GM18909 (cell line): Measurements from ENCODE around the gene PRDM15.

ENCODE experiments used
- ATAC-seq: cut with Tn5 transposase; IDR thresholded peaks from one replicate; pipeline ENCODE4 v1.9.1; 2021; ENCODE audit warnings: mild to moderate bottlenecking; ENCODE audit not compliant: unreplicated experiment, poor library complexity

Gene PRDM15

GRCh38 chr21:41865002-41865777 is 14.0 kb downstream of the PRDM15 start:
- ATAC-seq = peak; percentile 65

- no peak for ATAC-seq
Measured at GRCh38 chr21:41864311-41865001, 14.7 kb downstream of the PRDM15 start.

GRCh38 chr21:41863439-41863740 is 15.8 kb downstream of the PRDM15 start:
- ATAC-seq = no peak

- ATAC-seq = no peak
Measured at GRCh38 chr21:41861987-41862386, 17.2 kb downstream of the PRDM15 start.

GRCh38 chr21:41861255-41861654 is 17.9 kb downstream of the PRDM15 start:
- ATAC-seq = no peak

- no peak for ATAC-seq
Measured at GRCh38 chr21:41859297-41859980, 19.7 kb downstream of the PRDM15 start.

- no peak for ATAC-seq
Measured at GRCh38 chr21:41858466-41859296, 20.5 kb downstream of the PRDM15 start.

- ATAC-seq = no peak
Measured at GRCh38 chr21:41857771-41858300, 21.3 kb downstream of the PRDM15 start.

- no peak for ATAC-seq
Measured at GRCh38 chr21:41856572-41856971, 22.6 kb downstream of the PRDM15 start.

- no peak for ATAC-seq
Measured at GRCh38 chr21:41854426-41854995, 24.6 kb downstream of the PRDM15 start.

GRCh38 chr21:41852929-41853320 is 26.2 kb downstream of the PRDM15 start:
- ATAC-seq = no peak

GRCh38 chr21:41852151-41852928 is 26.8 kb downstream of the PRDM15 start:
- no peak for ATAC-seq

GRCh38 chr21:41851090-41851790 is 27.9 kb downstream of the PRDM15 start:
- no peak for ATAC-seq

- ATAC-seq = no peak
Measured at GRCh38 chr21:41850085-41850484, 29.1 kb downstream of the PRDM15 start.

- no peak for ATAC-seq
Measured at GRCh38 chr21:41848958-41849580, 30.1 kb downstream of the PRDM15 start.

GRCh38 chr21:41848533-41848932 is 30.6 kb downstream of the PRDM15 start:
- ATAC-seq = no peak

GRCh38 chr21:41847066-41847804 is 31.9 kb downstream of the PRDM15 start:
- no peak for ATAC-seq

GRCh38 chr21:41846536-41846935 is 32.6 kb downstream of the PRDM15 start:
- no peak for ATAC-seq
